Common myeloid progenitor, CD34-positive (primary cell): ENCODE measurements around the gene SDCCAG8.

Experiments
- CTCF ChIA-PET: fragments of 350-600 bp; sonication (Branson Sonifier 250); formaldehyde crosslinking; loops from one replicate; lab custom pipeline; 2021; ENCODE audit warnings: antibody characterized with exemption; lab: Charles Lee
- POLR2A ChIA-PET: fragments of 350-600 bp; sonication (Branson Sonifier 250); formaldehyde crosslinking; loops from one replicate; lab custom pipeline; 2021; ENCODE audit warnings: antibody characterized with exemption; lab: Charles Lee
- DNase-seq, 3 donors: peaks; one replicate each; pipeline versions ENCODE4 v3.0.0 to v3.0.0-alpha.2; 2013
- H3K27ac ChIP-seq, 2 experiments: 1 replicate in 1 of 2; 2 replicates in 1 of 2; pipeline ENCODE4 v1.7.0; 2013; ENCODE audit warnings: inconsistent platforms in 2 of 2, low read length in 2 of 2, mild to moderate bottlenecking in 2 of 2, low read depth in 1 of 2, moderate library complexity in 1 of 2; ENCODE audit not compliant: severe bottlenecking in 2 of 2, insufficient read depth in 1 of 2, poor library complexity in 1 of 2
- H3K27me3 ChIP-seq, 5 experiments: replicated peaks in 2 of 5; 1 replicate in 3 of 5; 2 replicates in 2 of 5; pipeline versions ENCODE4 v1.6.1 to v1.7.0; 2013; ENCODE audit warnings: low read length in 4 of 5, mild to moderate bottlenecking in 2 of 5, moderate library complexity in 2 of 5, inconsistent platforms in 1 of 5; ENCODE audit not compliant: insufficient read depth in 5 of 5, control insufficient read depth in 4 of 5
- H3K36me3 ChIP-seq, 4 experiments: 1 replicate in 2 of 4; 2 replicates in 2 of 4; pipeline versions ENCODE4 v1.6.1 to v1.7.0; 2013; ENCODE audit warnings: low read length in 3 of 4, control low read depth in 1 of 4, mild to moderate bottlenecking in 1 of 4; ENCODE audit not compliant: control insufficient read depth in 4 of 4, insufficient read depth in 4 of 4
- H3K4me1 ChIP-seq, 4 experiments: 1 replicate in 3 of 4; 2 replicates in 1 of 4; pipeline versions ENCODE4 v1.6.1 to v1.7.1; 2013; ENCODE audit warnings: low read length in 3 of 4, mild to moderate bottlenecking in 3 of 4, control low read depth in 1 of 4, inconsistent platforms in 1 of 4, moderate library complexity in 1 of 4; ENCODE audit not compliant: control insufficient read depth in 4 of 4, insufficient read depth in 4 of 4; ENCODE audit errors: control extremely low read depth in 1 of 4
- H3K4me3 ChIP-seq, 7 experiments: 1 replicate in 4 of 7; 2 replicates in 3 of 7; pipeline versions ENCODE4 v1.5.1 to v1.7.0; 2013; ENCODE audit warnings: mild to moderate bottlenecking in 7 of 7, low read length in 6 of 7, moderate library complexity in 6 of 7, inconsistent platforms in 2 of 7, low read depth in 2 of 7, control low read depth in 1 of 7; ENCODE audit not compliant: insufficient read depth in 4 of 7, control insufficient read depth in 1 of 7; ENCODE audit errors: extremely low read depth in 1 of 7
- H3K9me3 ChIP-seq, 5 experiments: 1 replicate in 4 of 5; 2 replicates in 1 of 5; pipeline versions ENCODE4 v1.6.1 to v1.7.1; 2013; ENCODE audit warnings: low read length in 4 of 5, mild to moderate bottlenecking in 2 of 5, inconsistent platforms in 1 of 5, low read depth in 1 of 5, moderate library complexity in 1 of 5; ENCODE audit not compliant: control insufficient read depth in 4 of 5, insufficient read depth in 2 of 5; ENCODE audit errors: control extremely low read depth in 1 of 5
- WGBS: methylation state at CpG from one replicate; pipeline ENCODE4 v1.1.5; 2013; ENCODE audit not compliant: insufficient coverage; 5-methylcytosine and 5-hydroxymethylcytosine counted together

The SDCCAG8 gene

DNA sequence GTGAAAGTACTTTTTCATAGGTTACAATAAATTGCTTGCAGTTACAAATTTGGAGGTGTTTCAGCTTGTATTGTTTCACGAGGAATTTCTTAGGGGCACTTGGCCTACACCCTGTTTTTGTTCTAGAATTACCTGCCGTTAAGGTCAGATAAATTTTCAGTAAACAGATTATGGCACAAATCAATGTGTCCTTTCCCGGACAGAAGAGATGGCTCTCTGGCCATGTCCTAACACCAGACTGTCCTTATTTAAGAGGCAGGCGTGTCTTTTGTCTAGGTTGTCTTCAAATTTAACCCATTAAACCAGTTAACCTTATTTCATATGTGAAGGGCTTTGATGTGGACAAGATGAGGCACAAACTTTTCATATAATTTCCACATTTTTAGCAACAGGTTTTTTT is 243.4 kb downstream of the SDCCAG8 start:
- WGBS: 100% methylated on average over 1 of the region's 4 CpGs
- no peaks in the 10 kb centered on the region for H3K9me3 ChIP-seq
- H3K4me1 ChIP-seq: peaks cover 0 to 25% (median 21%) of the 10 kb centered on the region in 4 experiments
- H3K4me3 ChIP-seq: no peak overlapping the region
- no peak overlapping the region for H3K27ac ChIP-seq
- DNase-seq: no peak
- ChIA-PET CTCF (no interaction called here), POLR2A (no interaction called here)
- no peaks in the 10 kb centered on the region for H3K27me3 ChIP-seq
- H3K36me3 ChIP-seq: peaks cover 0 to 33% (median 23%) of the 10 kb centered on the region in 4 experiments

DNA sequence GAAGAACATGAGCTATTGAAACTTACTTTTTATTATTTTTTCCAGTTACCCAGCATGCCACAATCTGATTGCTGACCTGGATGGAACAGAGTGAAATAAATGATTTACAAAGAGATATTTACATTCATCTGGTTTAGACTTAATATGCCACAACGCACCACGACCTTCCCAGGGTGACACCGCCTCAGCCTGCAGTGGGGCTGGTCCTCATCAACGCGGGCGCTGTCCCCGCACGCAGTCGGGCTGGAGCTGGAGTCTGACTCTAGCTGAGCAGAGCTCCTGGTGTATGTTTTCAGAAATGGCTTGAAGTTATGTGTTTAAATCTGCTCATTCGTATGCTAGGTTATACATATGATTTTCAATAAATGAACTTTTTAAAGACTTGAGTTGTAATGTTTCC is 243.9 kb downstream of the SDCCAG8 start:
- no peak for DNase-seq
- Histone ChIP-seq H3K4me3 (no peak overlapping the region), H3K27me3 (no peaks in the 10 kb centered on the region), H3K36me3 (peaks cover 0 to 35% (median 24%) of the 10 kb centered on the region in 4 experiments), H3K9me3 (no peaks in the 10 kb centered on the region), H3K4me1 (peaks cover 0 to 24% (median 21%) of the 10 kb centered on the region in 4 experiments), H3K27ac (no peak overlapping the region)
- ChIA-PET POLR2A (no interaction called here), CTCF (no interaction called here)
- WGBS: 93% methylated on average over 3 of the region's 10 CpGs

DNA sequence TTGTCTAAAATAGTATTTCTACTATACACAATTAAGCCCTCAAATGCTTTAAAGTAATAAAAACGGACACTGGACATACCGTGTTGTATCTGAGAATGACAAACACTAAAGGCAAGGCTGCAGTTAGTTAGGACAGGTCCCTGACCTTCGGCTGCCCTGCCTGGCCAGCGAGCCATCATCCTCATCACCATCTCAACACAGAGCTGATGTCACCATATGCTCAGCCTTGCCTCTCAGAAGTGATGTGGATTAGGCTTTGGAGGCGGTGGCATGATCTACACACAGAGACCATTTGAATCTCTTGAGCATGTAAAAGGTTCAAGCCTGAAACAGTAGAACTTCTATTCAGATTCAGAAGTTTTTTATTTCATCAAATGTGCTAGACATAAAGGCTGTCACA is 244.7 kb downstream of the SDCCAG8 start:
- ChIA-PET CTCF (interaction anchor here (1.1 kb wide), 1 partner anchor 864 kb away, joined by 3 read pairs; no protein-coding TSS in a partner anchor), POLR2A (no interaction called here)
- H3K4me3 ChIP-seq: no peak overlapping the region
- H3K27me3 ChIP-seq: no peaks in the 10 kb centered on the region
- no peaks in the 10 kb centered on the region for H3K9me3 ChIP-seq
- 94% methylated on average over 5 of the region's 5 CpGs for WGBS
- H3K36me3 ChIP-seq: peaks cover 0 to 41% (median 26%) of the 10 kb centered on the region in 4 experiments
- DNase-seq: no peak
- no peak overlapping the region for H3K27ac ChIP-seq
- peaks cover 0 to 16% (median 15%) of the 10 kb centered on the region in 4 experiments for H3K4me1 ChIP-seq

DNA sequence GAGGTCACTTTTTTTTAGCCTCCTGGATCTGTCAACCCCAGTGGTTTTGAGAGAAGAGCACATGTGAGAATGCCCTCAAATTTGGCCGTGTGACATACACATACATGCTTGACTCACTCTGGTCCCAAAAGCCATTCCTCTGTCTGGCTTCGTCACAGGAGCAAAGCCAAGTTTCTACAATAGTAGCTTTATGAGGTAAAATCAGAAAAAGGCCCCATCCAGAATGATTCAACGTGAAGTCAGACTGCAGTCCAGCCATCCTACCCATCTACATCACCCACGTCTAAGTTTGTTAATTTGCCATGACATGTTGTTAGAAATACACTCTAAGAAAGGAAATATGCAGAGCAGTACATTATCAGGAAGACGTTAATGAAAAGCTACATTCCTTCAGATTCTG is 245.2 kb downstream of the SDCCAG8 start:
- ChIA-PET CTCF (interaction anchor here (0.7 to 1.1 kb wide), 2 partner anchors 232 to 864 kb away, joined by 3 read pairs; no protein-coding TSS in a partner anchor), POLR2A (no interaction called here)
- H3K9me3 ChIP-seq: no peaks in the 10 kb centered on the region
- WGBS: 100% methylated on average over 1 of the region's 5 CpGs
- H3K36me3 ChIP-seq: peaks cover 0 to 41% (median 28%) of the 10 kb centered on the region in 4 experiments
- no peak overlapping the region for H3K4me3 ChIP-seq
- no peak for DNase-seq
- H3K4me1 ChIP-seq: peaks cover 0 to 15% (median 11%) of the 10 kb centered on the region in 4 experiments
- H3K27me3 ChIP-seq: no peaks in the 10 kb centered on the region
- no peak overlapping the region for H3K27ac ChIP-seq

DNA sequence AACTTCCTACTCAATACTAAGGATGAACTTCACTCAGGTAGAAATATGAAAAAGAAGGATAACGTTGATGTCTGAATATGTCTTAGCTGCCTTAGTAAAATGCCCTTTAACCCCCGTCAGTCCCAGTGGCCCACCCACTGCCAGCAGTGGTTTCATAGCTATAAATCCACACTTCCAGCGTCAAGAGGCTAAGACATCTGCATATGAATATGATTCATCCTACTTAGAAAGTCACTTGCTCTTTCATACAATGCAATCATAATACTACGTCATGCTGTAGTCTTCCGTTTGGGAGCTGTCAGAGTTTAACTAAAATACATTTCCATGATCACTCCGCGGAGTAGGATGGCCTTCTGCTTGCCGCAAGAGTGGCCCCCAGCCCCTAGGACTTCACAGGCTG is 247.3 kb downstream of the SDCCAG8 start:
- WGBS: 96% methylated on average over 5 of the region's 8 CpGs
- Histone ChIP-seq H3K4me3 (no peak overlapping the region), H3K36me3 (peaks cover 0 to 37% (median 25%) of the 10 kb centered on the region in 4 experiments), H3K27ac (no peak overlapping the region), H3K9me3 (no peaks in the 10 kb centered on the region), H3K4me1 (peaks cover 6 to 24% (median 13%) of the 10 kb centered on the region in 4 experiments), H3K27me3 (no peaks in the 10 kb centered on the region)
- DNase-seq: no peak
- ChIA-PET POLR2A (interaction anchor here (0.6 kb wide), 1 partner anchor 895 kb away, joined by 3 read pairs; no protein-coding TSS in a partner anchor), CTCF (interaction anchor here (1.3 kb wide), 1 partner anchor 8 kb away, joined by 3 read pairs; no protein-coding TSS in a partner anchor)

DNA sequence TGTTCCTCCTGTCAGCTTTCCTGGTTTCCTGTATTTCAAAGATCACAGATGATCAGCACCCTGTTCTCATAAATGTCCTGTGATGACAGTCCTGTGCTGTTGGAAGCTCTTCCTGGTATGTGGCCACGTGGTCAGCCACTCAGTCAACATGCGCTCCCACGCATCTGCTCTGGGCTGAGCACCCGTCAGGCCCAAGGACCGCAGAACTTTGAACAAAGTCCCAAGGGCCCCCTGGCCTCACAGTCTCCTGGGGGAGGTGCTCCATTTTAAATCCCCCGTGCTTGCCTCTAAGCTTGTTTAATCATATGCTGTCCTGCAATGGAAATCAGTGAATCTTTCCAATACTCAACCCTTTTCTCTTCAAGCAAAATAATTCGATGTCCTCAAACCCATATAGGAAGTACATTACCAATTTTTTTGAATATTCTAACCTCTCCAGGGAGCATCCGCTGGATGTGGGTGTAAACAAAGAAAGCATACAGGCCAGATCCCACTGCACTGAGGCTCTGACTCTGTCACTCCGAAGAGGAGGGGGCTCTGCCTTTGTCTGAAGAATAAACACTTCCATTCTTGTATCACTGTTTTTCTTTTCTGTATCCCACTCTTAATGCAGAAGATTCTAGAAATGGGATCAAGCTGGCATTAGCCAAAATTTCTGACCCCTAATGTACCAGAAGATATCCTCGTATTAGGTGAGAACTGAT is 250.3 kb downstream of the SDCCAG8 start:
- no peaks in the 10 kb centered on the region for H3K9me3 ChIP-seq
- H3K4me1 ChIP-seq: peaks cover 10 to 35% (median 23%) of the 10 kb centered on the region in 4 experiments
- peaks cover 6 to 28% (median 21%) of the 10 kb centered on the region in 4 experiments for H3K36me3 ChIP-seq
- H3K27me3 ChIP-seq: no peaks in the 10 kb centered on the region
- ChIA-PET POLR2A (no interaction called here), CTCF (interaction anchor here (0.7 to 2.9 kb wide), 4 partner anchors 10 to 43 kb away, joined by 3 to 9 read pairs (median 3); no protein-coding TSS in a partner anchor)
- H3K27ac ChIP-seq: no peak overlapping the region
- no peak for DNase-seq
- 95% methylated on average over 9 of the region's 10 CpGs for WGBS
- no peak overlapping the region for H3K4me3 ChIP-seq
